ENCODE data around the gene PCDHA12. TPM values are rescaled to one million over a fixed set of nuclear protein-coding genes. Genes with fewer than 3 reads are reported as not detected.
"Not testable (repeated sequence)": the region's sequence is repeated elsewhere in the genome, so short reads cannot be mapped to it uniquely, and the experiment has no call there.

PCDHA12 gene
- total RNA-seq, result 0.09 TPM
- polyA plus RNA-seq (ENCODE audit: insufficient read depth in 1 of 8, insufficient read length in 8 of 8, low replicate concordance in 1 of 8), result under 1 TPM in 6 of 8 donors, not detected in 2; 0.05 to 0.12 (median 0.07) TPM
- long read RNA-seq, donor 1, result 0 reads
- long read RNA-seq, donor 2, result 0 reads
- long read RNA-seq, donor 3, result 0 reads
- long read RNA-seq, donor 4, result 0 reads
- long read RNA-seq, donor 5, result 0 reads
- long read RNA-seq, donor 6, result 0 reads
- long read RNA-seq, donor 7, result 0 reads
- long read RNA-seq, donor 8, result 0 reads
- long read RNA-seq, donor 9, result 0 reads
- long read RNA-seq, donor 10, result 0 reads
- long read RNA-seq, donor 11, result 0 reads

DNA sequence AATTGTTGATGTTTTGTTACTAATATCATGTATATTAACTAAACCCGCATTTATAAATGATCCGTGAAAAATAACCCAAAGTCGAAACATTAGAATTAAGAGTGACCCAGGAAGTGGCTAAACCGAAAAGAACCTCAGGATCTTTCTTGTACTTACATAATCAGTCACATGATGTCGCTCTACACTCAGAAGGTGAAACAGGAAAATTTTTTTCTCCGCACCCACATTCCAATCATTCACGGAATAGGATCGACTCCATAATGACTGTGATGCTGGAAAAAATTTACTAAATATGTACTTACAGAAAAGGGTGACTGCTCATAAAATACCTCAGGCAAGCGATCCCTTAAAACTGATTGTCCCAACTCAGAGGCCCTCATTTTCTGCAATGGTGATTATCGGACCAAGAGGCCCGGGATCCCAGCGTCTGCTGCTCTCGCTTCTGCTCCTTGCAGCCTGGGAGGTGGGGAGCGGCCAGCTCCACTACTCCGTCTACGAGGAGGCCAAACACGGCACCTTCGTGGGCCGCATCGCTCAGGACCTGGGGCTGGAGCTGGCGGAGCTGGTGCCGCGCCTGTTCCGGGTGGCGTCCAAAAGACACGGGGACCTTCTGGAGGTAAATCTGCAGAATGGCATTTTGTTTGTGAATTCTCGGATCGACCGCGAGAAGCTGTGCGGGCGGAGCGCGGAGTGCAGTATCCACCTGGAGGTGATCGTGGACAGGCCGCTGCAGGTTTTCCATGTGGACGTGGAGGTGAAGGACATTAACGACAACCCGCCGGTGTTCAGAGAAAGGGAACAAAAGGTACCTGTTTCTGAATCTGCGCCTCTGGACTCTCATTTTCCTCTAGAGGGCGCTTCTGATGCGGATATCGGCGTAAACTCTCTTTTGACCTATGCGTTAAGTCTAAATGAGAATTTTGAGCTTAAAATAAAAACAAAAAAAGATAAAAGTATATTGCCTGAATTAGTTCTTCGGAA lies at the start of gene PCDHA12:
TSS of gene PCDHA12 (plus strand) at position 224 of the 981 bp plus-strand sequence. CDS start at position 389, 165 bp downstream.
- H3K4me3 ChIP-seq (ENCODE audit: low read length), result no peak within 1 kb of the TSS
- no peak for DNase-seq
- H3K4me1 ChIP-seq (ENCODE audit: control insufficient read depth, insufficient read depth, low read length), result no peaks in the 10 kb centered on the region
- no peaks in the 10 kb centered on the region for H3K36me3 ChIP-seq (ENCODE audit: control insufficient read depth, insufficient read depth, low read length)
- peaks cover 5% of the 10 kb centered on the region for H3K27me3 ChIP-seq (ENCODE audit: control insufficient read depth, insufficient read depth, low read length)
- peaks cover 32% of the 10 kb centered on the region for H3K9me3 ChIP-seq (replicated peaks; ENCODE audit: control insufficient read depth, low read depth, low read length)
- no peak within 1 kb of the TSS for H3K27ac ChIP-seq (ENCODE audit: low read length)
- 13% methylated on average over 29 of the region's 47 CpGs for WGBS (ENCODE audit: insufficient coverage)

GRCh38 chr5:140827704-140828361 lies 47.3 kb upstream of the PCDHA12 start, which contains the start of gene PCDHA6:
TSS of gene PCDHA6 (plus strand) at chr5:140827960. CDS start at chr5:140828092, 132 bp downstream.
- Histone ChIP-seq H3K4me1 (ENCODE audit: control insufficient read depth, insufficient read depth, low read length) (no peaks in the 10 kb centered on the region), H3K4me3 (ENCODE audit: low read length) (no peak within 1 kb of the TSS), H3K36me3 (ENCODE audit: control insufficient read depth, insufficient read depth, low read length) (no peaks in the 10 kb centered on the region), H3K9me3 (replicated peaks; ENCODE audit: control insufficient read depth, low read depth, low read length) (peaks cover 12% of the 10 kb centered on the region), H3K27ac (ENCODE audit: low read length) (no peak within 1 kb of the TSS), H3K27me3 (ENCODE audit: control insufficient read depth, insufficient read depth, low read length) (peaks cover 7% of the 10 kb centered on the region)
- WGBS (ENCODE audit: insufficient coverage), result 11% methylated on average over 12 of the region's 27 CpGs
- no peak for DNase-seq

DNA sequence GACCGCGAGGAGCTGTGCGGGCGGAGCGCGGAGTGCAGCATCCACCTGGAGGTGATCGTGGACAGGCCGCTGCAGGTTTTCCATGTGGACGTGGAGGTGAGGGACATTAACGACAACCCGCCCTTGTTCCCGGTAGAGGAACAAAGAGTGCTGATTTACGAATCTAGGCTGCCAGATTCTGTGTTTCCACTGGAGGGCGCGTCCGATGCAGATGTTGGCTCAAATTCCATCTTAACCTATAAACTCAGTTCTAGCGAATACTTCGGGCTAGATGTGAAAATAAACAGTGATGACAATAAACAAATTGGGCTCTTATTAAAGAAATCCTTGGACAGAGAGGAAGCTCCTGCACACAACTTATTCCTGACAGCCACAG lies 46.8 kb upstream of the PCDHA12 start:
- no peak overlapping the region for H3K4me3 ChIP-seq (ENCODE audit: low read length)
- H3K36me3 ChIP-seq (ENCODE audit: control insufficient read depth, insufficient read depth, low read length), result no peaks in the 10 kb centered on the region
- no peak overlapping the region for H3K27ac ChIP-seq (ENCODE audit: low read length)
- no peak for DNase-seq
- peaks cover 12% of the 10 kb centered on the region for H3K9me3 ChIP-seq (replicated peaks; ENCODE audit: control insufficient read depth, low read depth, low read length)
- peaks cover 7% of the 10 kb centered on the region for H3K27me3 ChIP-seq (ENCODE audit: control insufficient read depth, insufficient read depth, low read length)
- no peaks in the 10 kb centered on the region for H3K4me1 ChIP-seq (ENCODE audit: control insufficient read depth, insufficient read depth, low read length)
- WGBS (ENCODE audit: insufficient coverage), result 21% methylated on average over 8 of the region's 18 CpGs

GRCh38 chr5:140829511-140830501 lies 45.3 kb upstream of the PCDHA12 start:
- H3K36me3 ChIP-seq (ENCODE audit: control insufficient read depth, insufficient read depth, low read length); H3K4me1 ChIP-seq (ENCODE audit: control insufficient read depth, insufficient read depth, low read length); H3K27ac ChIP-seq (ENCODE audit: low read length); H3K9me3 ChIP-seq (replicated peaks; ENCODE audit: control insufficient read depth, low read depth, low read length); H3K4me3 ChIP-seq (ENCODE audit: low read length); DNase-seq: not testable (repeated sequence)
- WGBS (ENCODE audit: insufficient coverage), result 41% methylated on average over 90 of the region's 106 CpGs
- peaks cover 10% of the 10 kb centered on the region for H3K27me3 ChIP-seq (ENCODE audit: control insufficient read depth, insufficient read depth, low read length)

DNA sequence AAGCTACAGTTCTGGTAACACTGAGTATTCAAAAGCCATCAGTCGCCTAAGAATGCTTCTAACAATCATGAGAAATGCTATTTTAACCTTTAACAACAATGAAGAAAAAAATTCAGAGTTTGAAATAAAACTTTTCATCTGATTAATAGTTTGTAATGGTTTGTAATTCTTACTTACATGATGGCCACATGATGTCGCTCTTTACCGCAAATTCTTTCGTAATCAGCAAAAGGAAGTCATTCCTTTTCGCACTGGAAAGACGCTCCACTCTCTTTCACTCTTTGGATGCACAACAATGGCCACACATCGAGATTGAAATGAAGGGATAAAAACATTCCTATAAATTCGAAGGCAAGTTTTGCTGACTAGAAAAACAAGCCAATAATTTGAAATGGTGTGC lies 41.1 kb upstream of the PCDHA12 start, which contains the start of gene PCDHA7:
TSS of gene PCDHA7 (plus strand) at position 277 of the 400 bp plus-strand sequence. CDS start at position 392, 115 bp downstream.
- Histone ChIP-seq H3K27ac (ENCODE audit: low read length) (no peak within 1 kb of the TSS), H3K4me1 (ENCODE audit: control insufficient read depth, insufficient read depth, low read length) (no peaks in the 10 kb centered on the region), H3K36me3 (ENCODE audit: control insufficient read depth, insufficient read depth, low read length) (no peaks in the 10 kb centered on the region), H3K9me3 (replicated peaks; ENCODE audit: control insufficient read depth, low read depth, low read length) (peaks cover 21% of the 10 kb centered on the region), H3K27me3 (ENCODE audit: control insufficient read depth, insufficient read depth, low read length) (peaks cover 12% of the 10 kb centered on the region), H3K4me3 (ENCODE audit: low read length) (no peak within 1 kb of the TSS)
- DNase-seq, result peak; percentile 2
- no CpG with 5 or more reads among the region's 8 CpGs for WGBS (ENCODE audit: insufficient coverage)

- not testable (repeated sequence) for H3K36me3 ChIP-seq (ENCODE audit: control insufficient read depth, insufficient read depth, low read length); H3K4me3 ChIP-seq (ENCODE audit: low read length)
- peaks cover 12% of the 10 kb centered on the region for H3K27me3 ChIP-seq (ENCODE audit: control insufficient read depth, insufficient read depth, low read length)
Observed at GRCh38 chr5:140834439-140835008, 40.6 kb upstream of the PCDHA12 start.

DNA sequence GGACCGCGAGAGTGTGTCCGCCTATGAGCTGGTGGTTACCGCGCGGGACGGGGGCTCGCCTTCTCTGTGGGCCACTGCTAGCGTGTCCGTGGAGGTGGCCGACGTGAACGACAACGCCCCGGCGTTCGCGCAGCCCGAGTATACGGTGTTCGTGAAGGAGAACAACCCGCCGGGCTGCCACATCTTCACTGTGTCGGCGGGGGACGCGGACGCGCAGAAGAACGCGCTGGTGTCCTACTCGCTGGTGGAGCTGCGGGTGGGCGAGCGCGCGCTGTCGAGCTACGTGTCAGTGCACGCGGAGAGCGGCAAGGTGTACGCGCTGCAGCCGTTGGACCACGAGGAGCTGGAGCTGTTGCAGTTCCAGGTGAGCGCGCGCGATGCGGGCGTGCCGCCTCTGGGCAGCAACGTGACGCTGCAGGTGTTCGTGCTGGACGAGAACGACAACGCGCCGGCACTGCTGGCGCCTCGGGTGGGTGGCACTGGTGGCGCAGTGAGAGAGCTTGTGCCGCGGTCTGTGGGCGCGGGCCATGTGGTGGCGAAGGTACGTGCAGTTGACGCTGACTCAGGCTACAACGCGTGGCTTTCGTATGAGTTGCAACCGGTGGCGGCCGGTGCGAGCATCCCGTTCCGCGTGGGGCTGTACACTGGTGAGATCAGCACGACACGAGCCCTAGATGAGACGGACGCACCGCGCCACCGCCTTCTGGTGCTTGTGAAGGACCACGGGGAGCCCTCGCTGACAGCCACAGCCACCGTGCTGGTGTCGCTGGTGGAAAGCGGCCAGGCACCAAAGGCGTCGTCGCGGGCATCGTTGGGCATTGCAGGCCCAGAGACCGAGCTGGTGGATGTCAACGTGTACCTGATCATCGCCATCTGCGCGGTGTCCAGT lies 39.2 kb upstream of the PCDHA12 start:
- H3K4me3 ChIP-seq (ENCODE audit: low read length), result no peak overlapping the region
- 37% methylated on average over 103 of the region's 103 CpGs for WGBS (ENCODE audit: insufficient coverage)
- no peak overlapping the region for H3K27ac ChIP-seq (ENCODE audit: low read length)
- H3K9me3 ChIP-seq (replicated peaks; ENCODE audit: control insufficient read depth, low read depth, low read length), result peaks cover 17% of the 10 kb centered on the region
- no peaks in the 10 kb centered on the region for H3K36me3 ChIP-seq (ENCODE audit: control insufficient read depth, insufficient read depth, low read length)
- no peak for DNase-seq
- no peaks in the 10 kb centered on the region for H3K4me1 ChIP-seq (ENCODE audit: control insufficient read depth, insufficient read depth, low read length)
- H3K27me3 ChIP-seq (ENCODE audit: control insufficient read depth, insufficient read depth, low read length), result peaks cover 7% of the 10 kb centered on the region

More at GRCh38 chr5:140834439-140835008, 40.6 kb upstream of the PCDHA12 start:
- peaks cover 21% of the 10 kb centered on the region for H3K9me3 ChIP-seq (replicated peaks; ENCODE audit: control insufficient read depth, low read depth, low read length)
- H3K27ac ChIP-seq (ENCODE audit: low read length); DNase-seq; H3K4me1 ChIP-seq (ENCODE audit: control insufficient read depth, insufficient read depth, low read length): not testable (repeated sequence)
- WGBS (ENCODE audit: insufficient coverage), result 25% methylated on average over 15 of the region's 38 CpGs

All from muscle of leg (tissue), 16 donors.